SK-N-DZ (cell line): Measurements from ENCODE around the gene ZNF581.

Source experiments
- DNase-seq: peaks from one replicate; pipeline ENCODE4 v3.0.0-alpha.2; 2015; ENCODE audit warnings: low spot score

ZNF581 gene

GRCh38 chr19:55626350-55626749, 17.1 kb upstream of the ZNF581 start:
- no peak for DNase-seq

DNA sequence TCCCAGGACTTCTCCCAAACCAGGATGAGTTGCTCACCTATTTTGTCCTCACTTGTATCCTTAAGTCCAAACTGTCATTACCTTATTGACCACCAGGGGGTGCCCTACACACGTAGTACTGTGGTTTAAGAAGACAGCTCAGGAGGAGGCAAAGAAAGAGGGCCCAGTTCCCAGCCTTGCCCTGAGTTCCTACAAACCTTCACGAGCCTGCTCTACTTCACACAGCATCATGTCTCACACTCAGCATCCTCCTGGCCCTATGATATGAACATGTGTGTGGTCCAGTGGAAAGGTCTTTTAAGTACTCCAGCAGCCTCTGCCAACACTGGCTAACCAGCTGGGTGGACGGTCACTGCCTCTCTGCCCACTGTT, 11.0 kb upstream of the ZNF581 start:
- peak; percentile 83 for DNase-seq

DNA sequence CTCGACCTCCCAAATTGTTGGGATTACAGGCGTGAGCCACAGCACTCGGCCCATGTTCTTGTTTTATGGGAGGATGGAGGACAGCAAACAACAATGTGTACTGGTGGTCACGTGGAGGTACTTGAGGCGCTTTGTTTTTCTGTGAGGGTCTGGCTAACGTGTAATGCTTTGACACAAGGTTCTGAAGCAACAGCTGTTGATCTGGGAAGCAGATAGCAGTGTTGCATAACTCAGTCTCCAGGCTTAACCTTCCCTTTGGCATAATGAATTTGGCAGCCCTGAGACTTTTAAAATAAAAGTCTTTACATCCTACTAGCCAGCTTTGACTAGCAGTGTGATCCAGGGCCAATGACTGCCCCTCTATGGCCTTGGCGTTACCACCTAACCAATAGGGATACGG, 9.6 kb upstream of the ZNF581 start:
- no peak for DNase-seq

DNA sequence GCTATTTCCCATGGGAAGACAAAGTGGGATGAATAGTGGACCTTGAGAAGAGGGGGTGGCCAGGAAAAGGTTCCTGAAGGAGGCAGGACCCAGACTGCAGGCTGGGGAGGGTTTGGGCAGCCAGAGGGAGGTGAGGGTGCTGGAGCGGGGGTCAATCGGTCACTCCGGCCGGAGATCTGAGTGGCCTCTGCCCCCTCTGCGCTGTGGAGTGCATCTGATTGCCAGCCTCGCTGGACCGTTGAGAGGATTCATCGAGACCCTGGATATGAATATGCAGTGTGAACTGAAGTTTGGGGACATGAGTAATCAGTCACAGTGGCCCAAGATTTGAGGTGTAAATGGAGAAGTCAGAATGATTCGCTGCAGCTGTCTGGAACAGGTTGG, 8.1 kb upstream of the ZNF581 start:
- no peak for DNase-seq

DNA sequence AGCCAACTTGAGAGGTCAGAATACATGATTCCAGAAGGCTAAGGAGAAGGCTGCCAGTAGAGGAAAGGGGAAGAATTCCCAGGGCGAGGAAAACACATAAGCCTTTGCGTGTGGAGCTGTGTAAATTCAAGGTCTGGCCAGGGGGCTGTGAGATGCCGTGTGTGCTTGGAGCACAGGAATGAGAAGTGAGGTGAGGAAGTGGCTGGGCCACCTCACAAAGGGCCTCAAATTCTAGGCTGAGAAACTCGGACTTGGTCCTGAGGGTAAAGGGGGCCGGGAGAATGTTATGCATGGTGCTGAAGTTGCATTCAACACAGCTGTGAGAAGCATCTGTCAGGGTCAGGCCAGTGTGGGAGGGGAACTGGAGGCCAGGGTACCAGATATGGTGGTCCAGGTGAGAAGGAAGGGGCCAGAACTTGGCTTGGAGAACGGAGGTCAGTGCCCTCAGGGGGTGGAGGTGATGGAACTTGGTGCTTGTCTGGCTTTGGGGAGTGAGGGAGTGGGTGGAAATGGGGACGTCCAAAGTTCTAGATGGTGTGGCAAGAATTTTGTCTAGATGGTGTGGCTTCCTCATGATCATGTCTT, 7.5 kb upstream of the ZNF581 start:
- no peak for DNase-seq

- no peak for DNase-seq
Measured at GRCh38 chr19:55636723-55637122, 6.7 kb upstream of the ZNF581 start.

DNA sequence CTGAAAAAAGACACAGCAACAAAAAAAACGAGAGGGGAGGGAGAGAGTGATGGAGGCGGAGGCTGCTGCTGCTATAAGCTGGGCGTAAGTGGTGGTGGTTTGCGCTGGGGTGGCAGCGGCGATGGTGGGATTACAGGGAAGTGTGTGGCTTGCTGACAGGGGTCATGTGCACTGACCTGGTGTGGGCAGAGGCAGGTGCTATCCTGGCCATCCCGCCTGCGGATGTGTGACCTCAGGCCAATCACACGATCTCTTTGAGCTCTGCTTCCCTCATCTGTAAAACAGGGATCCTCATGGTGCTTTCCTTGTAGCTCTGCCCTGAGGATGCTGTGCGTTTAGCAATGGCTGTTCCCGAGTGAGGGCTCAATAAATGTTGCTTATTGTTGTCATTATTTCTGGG, 5.9 kb upstream of the ZNF581 start:
- no peak for DNase-seq

DNA sequence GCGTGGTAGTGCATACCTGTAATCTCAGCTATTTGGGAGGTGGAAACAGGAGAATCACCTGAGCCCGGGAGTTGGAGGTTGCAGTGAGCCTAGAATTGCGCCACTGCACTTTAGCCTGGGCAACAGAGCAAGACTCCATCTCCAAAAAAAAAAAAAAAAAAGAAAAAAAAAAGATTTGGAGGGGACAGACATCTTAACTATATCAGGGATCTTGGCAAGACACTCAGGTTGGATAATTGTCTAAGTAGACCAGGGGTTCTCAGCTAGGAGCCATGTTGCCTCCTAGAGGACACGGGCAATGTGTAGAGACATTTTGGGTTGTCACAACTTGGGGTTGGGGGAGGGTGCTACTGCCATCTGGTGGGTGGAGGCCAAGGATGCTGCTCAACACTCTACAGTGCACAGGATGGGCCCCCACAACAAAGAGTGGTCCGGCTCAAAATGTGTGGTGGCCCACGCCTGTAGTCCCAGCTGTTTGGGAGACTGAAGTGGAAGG, 4.5 kb upstream of the ZNF581 start:
- DNase-seq: peak; percentile 36

GRCh38 chr19:55640043-55640576, 3.3 kb upstream of the ZNF581 start:
- DNase-seq: peak; percentile 65

DNA sequence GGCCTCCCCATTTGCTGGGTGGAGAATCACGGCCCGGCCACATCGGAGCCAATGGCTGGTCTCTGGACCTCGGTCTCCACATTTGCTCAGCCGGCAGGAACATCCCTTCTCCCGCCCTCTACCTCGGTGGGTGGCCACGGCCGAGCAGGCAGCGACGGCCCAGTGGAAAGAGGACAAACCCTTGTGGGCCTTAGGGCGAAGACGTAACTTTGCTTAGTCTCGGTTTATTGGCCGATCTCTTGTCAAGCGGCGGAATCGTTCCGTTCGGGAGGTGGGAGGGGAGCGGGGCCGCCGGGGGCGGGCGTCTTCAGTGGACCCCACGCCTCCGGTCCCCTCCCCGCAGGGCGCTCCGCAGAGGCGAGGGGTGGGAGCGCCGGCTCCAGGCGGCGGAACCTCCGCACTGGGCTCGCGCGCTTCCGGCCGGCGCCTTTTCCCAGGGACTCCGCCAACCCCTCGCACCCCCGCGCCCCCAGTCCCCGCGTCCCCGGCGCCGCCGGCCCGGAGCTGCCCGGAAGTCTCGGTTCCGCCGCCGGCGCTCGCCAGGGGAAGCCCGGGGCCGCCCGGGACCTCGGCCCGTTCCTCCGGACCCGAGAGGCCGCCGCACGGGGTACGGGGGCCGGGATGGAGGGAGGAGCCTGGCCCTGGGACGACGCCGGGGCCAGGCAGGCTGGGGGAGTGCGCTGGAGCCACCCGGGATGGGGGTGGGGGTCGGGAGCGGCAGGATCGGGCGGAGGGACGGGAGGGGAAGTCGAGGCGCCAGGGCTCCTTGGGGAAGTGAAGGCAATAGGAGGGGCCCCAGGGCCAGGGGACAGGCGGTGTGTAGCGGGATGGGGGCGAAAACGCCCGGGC, 2.6 kb upstream of the ZNF581 start, which contains the start of gene ZNF580:
Gene ZNF580 (plus strand): TSS at position 426 of the 849 bp plus-strand sequence. CDS start 1,507 bp downstream, outside the sequence.
- peak; percentile 60 for DNase-seq

DNA sequence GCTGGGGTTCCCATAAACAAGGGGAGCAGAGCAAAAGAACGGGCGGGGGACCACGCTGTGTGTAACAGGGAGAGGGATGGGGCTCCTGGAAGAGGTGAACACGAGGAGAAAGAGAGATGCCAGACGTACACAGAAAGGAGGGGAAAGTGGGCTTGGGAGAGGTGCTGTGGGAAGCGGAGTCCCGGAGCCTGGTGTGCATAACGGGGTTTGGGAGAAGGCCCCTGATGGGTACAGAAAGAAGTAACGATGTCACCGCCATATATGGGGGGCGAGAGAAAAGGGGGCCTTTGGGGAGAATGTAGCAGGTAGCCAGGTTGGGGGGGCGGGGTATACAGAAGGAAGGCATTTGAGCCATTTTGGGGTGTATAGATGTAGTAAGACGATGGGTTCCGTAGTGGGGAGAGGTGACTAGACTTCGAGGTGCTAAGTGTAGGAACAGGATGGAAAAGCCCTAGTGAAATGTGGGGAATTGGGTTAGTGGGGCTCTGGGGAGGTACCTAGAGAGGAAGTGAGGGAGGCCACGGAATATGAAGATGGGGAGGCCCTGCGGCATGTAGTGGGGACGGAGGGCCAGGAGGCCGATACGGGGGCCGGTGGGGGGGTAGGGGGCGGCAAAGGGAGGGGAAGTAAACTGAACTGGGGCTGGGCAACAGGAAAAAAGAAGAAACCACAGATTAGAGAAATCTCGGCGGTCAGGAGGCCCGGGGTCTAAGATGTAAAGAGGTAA, 1.9 kb upstream of the ZNF581 start:
- DNase-seq: no peak

DNA sequence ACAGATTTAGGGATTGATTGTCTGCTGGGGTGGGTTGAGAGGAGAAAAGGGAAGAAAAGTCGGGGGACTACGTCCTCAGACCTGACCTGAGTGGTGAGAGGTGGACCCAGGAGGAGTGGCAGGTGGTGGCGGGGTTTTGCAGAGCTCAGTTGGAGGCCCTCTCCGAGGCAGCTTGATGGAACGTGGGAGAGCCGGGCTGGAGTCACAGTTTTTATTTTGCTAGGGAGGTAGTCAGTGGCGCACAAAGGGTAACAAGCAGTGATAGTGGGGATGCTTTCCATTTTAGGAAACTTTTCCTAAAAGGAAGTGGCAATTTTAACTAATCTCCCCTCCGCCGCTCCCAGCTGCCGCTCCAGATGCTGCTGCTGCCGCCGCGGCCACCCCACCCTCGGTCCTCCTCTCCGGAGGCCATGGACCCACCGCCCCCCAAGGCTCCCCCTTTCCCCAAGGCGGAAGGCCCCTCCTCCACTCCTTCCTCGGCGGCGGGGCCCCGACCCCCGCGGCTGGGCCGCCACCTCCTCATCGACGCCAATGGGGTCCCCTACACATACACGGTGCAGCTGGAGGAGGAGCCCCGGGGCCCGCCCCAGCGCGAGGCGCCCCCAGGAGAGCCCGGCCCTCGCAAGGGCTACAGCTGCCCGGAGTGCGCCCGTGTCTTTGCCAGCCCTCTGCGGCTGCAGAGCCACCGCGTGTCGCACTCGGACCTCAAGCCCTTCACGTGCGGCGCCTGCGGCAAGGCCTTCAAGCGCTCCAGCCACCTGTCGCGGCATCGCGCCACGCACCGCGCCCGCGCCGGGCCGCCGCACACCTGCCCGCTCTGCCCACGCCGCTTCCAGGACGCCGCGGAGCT, 1.1 kb upstream of the ZNF581 start:
- no peak for DNase-seq

DNA sequence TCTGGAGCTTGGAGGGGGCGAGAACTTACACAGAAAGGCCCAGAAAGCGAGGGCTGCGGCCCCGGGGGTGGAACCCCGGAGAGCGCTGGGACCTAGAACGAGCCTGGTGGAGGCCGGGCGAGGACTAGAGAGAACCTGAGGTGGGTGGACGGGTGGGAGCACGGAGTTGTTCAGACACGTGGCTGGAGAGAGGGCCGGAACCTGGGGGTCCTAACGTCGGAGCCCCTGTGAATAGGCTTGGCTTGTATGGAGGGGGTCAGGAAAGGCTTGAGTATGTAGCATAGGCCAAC, 383 bp downstream of the ZNF581 start:
- DNase-seq: no peak

- no peak for DNase-seq
Measured at GRCh38 chr19:55644191-55644833, 863 bp downstream of the ZNF581 start.

- no peak for DNase-seq
Measured at GRCh38 chr19:55644842-55645511, 1.5 kb downstream of the ZNF581 start.

DNA sequence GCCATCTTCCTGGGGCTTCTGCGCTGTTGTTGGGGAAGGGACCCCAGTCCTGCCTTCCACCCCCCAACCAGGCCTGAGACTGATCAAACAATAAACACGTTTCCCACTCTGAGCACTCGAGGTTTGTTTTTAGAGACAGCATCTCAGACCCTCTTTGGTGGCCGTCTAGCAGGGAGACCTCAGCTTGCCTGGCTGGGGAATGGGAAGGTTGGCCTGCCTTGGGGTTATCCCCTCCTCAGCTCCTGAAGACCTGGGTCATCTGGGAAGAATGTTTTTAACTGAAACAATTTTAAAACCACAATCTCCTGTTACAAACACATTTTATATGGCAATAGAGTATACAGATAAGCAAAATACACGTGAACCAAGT, 2.0 kb downstream of the ZNF581 start:
- no peak for DNase-seq

GRCh38 chr19:55646889-55647731, 3.7 kb downstream of the ZNF581 start:
- DNase-seq: no peak

DNA sequence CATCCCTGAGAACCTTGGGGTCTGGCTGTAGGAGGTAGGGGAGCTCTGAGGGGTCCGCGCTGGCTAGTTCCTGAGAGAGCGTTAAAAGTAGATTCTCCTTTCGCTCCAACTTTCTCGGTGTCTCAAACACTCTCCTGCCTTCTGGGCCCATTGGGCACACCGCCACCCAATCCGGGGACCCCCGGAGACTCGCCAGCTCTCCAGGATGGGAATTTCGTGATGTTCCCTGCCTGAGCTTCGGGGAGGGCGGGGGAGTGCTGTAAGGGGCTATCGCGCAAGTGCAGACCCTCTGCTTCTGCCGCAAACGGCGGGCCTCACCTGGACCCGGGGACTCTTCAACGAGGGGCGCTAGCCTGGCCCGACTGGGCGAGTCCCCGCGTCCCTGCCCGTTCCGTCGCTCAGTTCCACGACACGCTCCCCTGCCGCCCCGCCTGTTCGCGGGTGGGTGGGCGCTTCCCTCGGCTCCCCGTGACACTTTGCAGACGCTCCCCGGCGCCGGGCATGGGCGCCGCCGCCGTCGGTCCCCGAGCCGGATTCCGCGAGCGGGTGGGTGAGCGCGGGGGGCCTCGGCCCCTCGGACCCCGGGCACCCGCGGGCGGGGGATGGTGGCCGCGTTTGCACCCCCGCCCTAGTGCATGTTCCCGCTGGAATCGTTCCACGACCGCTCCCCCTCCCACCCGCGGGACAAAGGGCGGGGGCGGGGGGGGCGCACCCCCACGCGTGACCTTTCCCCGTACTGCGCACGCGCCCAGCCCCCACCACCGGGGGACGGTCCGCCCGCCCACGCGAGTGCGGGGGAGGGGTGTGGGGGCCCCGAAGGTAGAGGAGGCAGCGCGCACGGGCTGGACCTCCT, 4.5 kb downstream of the ZNF581 start, which contains the start of gene CCDC106:
Gene CCDC106 (plus strand): TSS at position 481 of the 853 bp plus-strand sequence. CDS start 835 bp downstream, outside the sequence.
- DNase-seq: peak; percentile 64
